Measurements from ENCODE around the gene EDEM3.
"Not testable (repeated sequence)": the region's sequence is repeated elsewhere in the genome, so short reads cannot be mapped to it uniquely, and the experiment has no call there.

EDEM3 gene

DNA sequence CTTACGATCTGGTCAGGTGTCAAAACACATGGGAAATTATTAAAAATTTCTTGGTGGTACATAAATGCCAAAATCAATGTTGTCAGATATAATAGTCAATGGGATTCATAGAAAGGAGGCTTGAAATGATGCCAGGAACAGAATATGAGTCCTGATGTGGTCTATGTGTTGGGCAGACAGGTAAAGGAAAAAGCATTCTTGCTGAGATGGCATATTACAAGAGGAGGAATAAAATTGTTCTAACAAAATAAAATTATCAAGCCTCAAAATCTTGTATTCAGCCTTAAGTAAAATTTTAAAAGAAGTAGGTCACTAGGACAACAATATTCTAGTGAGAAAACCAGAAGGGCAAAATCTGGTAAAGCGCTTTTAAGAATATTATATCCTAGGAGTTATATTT is 30.9 kb upstream of the EDEM3 start:
- TF ChIP-seq, protein P1, sequence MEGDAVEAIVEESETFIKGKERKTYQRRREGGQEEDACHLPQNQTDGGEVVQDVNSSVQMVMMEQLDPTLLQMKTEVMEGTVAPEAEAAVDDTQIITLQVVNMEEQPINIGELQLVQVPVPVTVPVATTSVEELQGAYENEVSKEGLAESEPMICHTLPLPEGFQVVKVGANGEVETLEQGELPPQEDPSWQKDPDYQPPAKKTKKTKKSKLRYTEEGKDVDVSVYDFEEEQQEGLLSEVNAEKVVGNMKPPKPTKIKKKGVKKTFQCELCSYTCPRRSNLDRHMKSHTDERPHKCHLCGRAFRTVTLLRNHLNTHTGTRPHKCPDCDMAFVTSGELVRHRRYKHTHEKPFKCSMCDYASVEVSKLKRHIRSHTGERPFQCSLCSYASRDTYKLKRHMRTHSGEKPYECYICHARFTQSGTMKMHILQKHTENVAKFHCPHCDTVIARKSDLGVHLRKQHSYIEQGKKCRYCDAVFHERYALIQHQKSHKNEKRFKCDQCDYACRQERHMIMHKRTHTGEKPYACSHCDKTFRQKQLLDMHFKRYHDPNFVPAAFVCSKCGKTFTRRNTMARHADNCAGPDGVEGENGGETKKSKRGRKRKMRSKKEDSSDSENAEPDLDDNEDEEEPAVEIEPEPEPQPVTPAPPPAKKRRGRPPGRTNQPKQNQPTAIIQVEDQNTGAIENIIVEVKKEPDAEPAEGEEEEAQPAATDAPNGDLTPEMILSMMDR (IDR thresholded peaks at IDR 0.05; ENCODE audit: low read depth, low read length) = no peak
- no peak overlapping the region for H3K4me3 ChIP-seq (replicated peaks in 1 of 2; ENCODE audit: low read depth in 2 of 2, low read length in 2 of 2)
- DNase-seq (ENCODE audit: low read depth in 2 of 2) = no peak

DNA sequence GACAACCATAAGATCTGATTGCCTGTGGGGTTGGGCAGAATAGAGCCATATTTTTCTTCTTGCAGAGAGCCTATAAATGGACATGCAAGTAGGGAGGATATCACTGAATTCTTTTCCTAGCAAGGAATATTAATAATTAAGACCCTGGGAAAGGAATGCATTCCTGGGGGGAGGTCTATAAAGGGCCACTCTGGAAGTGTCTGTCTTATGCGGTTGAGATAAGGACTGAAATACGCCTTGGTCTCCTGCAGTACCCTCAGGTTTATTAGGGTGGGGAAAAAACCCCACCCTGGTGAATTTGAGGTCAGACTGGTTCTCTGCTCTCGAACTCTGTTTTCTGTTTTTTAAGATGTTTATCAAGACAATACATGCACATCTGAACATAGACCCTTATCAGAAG is 29.1 kb upstream of the EDEM3 start:
- not testable (repeated sequence) for DNase-seq (ENCODE audit: low read depth in 2 of 2)

DNA sequence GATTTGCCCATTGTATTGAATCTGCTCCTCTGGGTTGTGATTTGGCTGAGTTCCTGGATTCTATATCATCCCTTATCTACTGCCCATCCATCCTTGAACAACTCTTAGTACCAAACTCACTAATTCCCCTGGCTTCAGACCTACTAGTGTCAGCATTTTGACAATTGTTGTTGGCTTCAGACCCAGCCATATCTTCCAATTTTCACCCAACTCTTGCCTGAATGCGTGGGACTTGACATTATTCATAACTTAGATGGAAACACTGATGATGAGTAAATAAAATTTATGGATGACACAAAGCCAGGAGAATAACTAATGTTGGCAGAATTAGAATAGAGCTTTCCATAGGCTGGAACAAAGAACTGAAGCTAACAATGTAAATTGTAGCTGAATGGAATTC is 27.3 kb upstream of the EDEM3 start:
- TF ChIP-seq, protein P1 (IDR thresholded peaks at IDR 0.05; ENCODE audit: low read depth, low read length) = no peak
- no peak overlapping the region for H3K4me3 ChIP-seq (replicated peaks in 1 of 2; ENCODE audit: low read depth in 2 of 2, low read length in 2 of 2)
- DNase-seq (ENCODE audit: low read depth in 2 of 2) = no peak

More for the DNA sequence above, 29.1 kb upstream of the EDEM3 start:
- not testable (repeated sequence) for H3K4me3 ChIP-seq (replicated peaks in 1 of 2; ENCODE audit: low read depth in 2 of 2, low read length in 2 of 2)

DNA sequence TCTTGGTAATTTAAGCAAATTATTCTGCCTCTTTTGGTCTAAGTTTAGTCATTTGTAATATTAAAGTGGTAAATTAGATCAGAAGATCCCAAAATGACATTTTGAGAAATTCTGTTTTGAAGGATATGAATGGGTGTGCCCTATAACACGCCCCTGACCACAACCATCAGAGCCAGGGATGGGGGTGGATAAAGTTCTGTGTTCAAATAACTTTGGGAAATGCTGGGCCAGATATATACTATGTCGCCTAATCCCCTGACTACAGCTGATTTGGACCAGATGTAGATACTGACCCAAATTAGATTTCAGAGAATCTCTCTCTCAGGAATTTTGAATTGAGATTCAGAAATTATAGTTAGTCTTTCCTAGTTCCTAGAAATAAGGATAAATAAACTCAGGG is 21.2 kb upstream of the EDEM3 start:
- H3K4me3 ChIP-seq (replicated peaks in 1 of 2; ENCODE audit: low read depth in 2 of 2, low read length in 2 of 2) = no peak overlapping the region
- TF ChIP-seq, protein P1 (IDR thresholded peaks at IDR 0.05; ENCODE audit: low read depth, low read length) = no peak
- DNase-seq (ENCODE audit: low read depth in 2 of 2) = no peak

DNA sequence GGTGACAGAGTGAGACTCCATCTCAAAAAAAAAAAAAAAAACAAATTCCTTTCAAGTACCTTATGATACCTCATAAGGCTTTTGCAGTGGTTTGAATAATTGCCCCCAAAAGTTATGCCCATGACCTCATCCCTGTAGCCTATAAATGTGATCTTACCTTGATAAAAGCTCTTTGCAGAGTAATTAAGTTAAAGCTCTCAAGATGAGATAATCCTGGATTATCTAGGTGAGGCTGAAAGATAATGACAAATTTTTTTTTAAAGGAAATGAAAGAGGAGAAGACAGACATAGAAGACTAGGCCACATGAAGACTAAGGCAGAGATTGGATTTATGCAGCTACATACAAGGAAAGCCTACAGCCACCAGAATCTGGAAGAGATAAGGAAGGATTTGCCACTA is 20.7 kb upstream of the EDEM3 start:
- no peak overlapping the region for H3K4me3 ChIP-seq (replicated peaks in 1 of 2; ENCODE audit: low read depth in 2 of 2, low read length in 2 of 2)
- DNase-seq (ENCODE audit: low read depth in 2 of 2) = no peak
- TF ChIP-seq, protein P1 (IDR thresholded peaks at IDR 0.05; ENCODE audit: low read depth, low read length) = no peak

DNA sequence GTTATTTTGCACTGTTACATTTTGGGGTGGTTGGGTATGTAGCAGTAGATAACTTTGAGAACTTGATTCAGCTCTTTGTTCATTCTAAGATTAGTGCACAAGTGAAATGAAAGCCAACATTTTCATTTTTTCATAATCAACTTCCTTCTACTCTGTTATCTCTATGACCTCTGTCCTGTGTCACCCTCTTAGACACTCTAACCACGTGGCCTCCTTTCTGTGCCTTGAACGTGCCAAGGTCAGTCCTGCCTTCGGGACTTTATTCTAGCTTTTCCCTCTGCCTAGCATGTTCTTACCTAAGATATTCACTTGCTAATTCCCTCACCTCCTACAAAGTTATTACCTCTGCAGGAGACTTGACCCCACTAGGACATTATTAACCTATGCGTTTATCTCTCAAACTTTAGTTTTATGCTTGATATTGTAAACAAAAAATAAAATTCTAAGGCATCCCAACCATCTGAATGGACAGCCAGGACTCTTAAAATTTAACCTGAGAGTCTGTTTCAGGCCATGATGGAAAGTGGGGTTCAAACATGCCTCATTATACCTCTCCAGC is 19.2 kb upstream of the EDEM3 start:
- TF ChIP-seq, protein P1 (IDR thresholded peaks at IDR 0.05; ENCODE audit: low read depth, low read length) = no peak
- no peak overlapping the region for H3K4me3 ChIP-seq (replicated peaks in 1 of 2; ENCODE audit: low read depth in 2 of 2, low read length in 2 of 2)
- DNase-seq (ENCODE audit: low read depth in 2 of 2) = no peak

DNA sequence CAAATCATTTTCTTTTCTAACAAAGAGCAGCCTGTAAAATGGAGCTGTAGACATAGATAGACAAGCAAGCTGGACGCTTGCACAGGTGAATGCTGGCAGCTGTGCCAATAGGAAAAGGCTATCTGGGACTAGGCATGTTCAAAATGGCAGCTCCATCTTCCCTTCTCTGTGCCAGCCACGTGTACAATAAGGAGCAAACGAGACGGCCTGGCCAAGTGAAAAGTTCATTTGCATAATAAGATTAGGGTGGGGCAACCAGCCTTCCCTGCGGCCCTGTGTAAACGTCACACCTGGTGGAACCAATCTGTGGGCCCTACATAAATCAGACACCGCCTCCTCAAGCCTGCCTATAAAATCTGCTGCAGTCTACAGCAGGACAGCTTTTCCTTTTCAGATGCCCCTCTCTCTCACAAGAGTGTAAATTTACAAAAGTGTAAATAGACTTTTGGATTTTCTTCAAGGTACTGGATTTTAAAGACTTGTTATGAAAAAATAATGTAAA is 16.6 kb upstream of the EDEM3 start:
- TF ChIP-seq, protein P1 (IDR thresholded peaks at IDR 0.05; ENCODE audit: low read depth, low read length) = no peak
- H3K4me3 ChIP-seq (replicated peaks in 1 of 2; ENCODE audit: low read depth in 2 of 2, low read length in 2 of 2) = no peak overlapping the region
- DNase-seq (ENCODE audit: low read depth in 2 of 2) = no peak

All from cardiac fibroblast (primary cell).